NCI-H82 (cell line): ENCODE results near the gene BPIFB3.
A peak's percentile ranks its signal among the peaks of the same experiment; 100 is the strongest.
"Not testable (repeated sequence)": the region's sequence is repeated elsewhere in the genome, so short reads cannot be mapped to it uniquely, and the experiment has no call there.

Experiments used
- DNase-seq: peaks from one replicate; lab custom pipeline; 2025; lab: John Stamatoyannopoulos, UW

BPIFB3 gene

DNA sequence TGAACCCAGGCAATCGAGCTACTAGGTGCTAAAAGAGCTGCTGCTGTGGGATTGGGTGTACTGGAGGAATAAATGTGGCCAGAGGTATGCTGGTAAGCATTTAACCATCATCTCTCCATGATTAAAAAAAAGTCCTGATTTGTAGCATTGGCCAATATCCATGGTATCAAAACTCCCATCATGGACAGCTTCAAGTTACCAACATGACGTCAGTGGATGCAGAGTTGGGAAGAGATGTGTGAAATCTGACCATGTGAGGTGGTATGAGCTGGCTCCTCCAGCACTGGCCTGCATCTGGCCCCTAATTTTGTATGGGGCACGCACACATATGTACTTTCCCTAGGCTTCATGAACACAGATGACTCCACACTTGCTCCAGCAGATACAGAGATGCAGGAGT, 37.4 kb downstream of the BPIFB3 start:
- no peak for DNase-seq

DNA sequence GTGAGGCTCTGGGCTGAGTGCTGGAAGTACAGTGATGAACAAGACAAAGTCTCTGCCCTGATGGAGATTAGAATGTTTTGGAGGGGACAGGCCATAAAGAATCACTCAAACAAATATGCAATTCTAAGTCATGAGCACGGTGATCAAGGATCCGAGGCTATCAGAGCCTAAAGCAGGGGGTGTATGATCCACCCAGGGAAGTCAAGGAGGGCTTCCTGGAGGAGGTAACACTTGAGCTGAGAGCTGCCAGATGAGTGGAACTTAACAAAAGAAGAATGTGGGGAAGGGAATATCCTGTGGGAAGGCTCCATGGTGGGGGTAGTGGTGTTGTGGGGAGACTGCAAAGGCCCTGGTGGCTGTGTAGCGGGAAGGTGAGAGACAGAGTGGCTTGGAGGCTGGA, 38.0 kb downstream of the BPIFB3 start:
- DNase-seq = no peak

DNA sequence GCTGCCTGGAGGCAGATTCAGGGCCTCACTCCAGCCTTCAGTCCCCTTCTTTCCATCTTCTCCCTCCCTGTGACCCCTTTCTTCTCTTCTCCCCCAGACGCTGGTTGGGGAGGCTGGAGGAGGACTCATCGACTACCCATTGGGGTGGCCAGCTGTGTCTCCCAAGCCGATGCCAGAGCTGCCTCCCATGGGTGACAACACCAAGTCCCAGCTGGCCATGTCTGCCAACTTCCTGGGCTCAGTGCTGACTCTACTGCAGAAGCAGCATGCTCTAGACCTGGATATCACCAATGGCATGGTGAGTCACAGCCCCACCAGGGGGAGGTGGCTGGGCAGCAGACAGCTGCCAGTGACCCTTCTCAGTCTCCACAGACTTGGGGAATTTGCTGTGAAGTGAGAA, 38.7 kb downstream of the BPIFB3 start:
- DNase-seq = no peak

DNA sequence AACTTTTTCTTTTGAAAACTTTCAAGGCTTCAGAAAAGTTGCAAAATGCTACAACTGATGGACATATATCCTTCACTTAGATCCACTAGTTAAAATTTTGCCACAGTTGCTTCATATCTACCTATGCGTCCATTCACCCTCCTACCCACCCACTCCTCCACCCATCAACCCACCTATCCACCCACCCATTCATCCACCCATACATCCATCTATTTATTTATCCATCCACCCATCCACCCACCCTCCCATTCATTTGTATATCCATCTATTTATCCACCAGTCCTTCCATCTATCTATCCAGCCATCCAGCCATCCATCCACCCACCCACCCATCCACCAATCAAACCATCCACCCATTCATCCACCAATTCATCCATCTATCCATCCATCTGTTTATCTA, 39.4 kb downstream of the BPIFB3 start:
- no peak for DNase-seq

DNA sequence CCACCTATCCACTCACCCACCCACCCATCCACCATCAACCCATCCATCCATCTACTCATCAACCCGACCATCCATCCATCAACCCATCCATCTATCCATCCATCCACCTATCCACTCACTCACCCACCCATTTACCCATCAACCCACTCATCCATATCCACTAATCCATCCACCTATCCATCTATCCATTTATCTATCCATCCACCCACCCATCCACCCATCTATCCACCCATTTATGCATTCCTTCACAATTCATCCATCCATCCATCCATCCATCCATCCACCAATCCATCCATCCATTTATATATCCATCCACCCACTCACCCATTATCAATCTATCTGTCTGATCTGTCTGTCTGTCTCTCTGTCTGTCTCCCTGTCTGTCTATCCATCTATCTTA, 39.9 kb downstream of the BPIFB3 start:
- no peak for DNase-seq

DNA sequence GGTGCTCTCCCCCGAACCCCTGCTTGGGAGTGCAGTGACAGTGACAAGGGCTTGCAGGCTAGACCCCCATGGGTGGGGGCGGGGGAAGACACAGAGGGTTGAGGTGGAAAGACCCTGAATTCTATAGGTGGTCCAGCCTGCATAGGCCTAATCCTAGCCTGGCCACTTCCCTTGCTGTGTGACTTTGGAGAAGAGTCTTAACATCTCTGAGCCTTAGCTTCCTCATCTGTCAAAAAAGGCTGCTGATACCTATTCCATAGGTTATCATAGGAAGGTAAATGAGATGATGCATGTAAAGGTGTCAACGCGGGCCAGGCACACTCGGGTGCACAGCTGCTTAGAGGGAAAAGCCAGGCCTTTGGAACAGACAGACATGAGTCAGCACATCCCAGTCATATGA, 41.5 kb downstream of the BPIFB3 start:
- DNase-seq = no peak

DNA sequence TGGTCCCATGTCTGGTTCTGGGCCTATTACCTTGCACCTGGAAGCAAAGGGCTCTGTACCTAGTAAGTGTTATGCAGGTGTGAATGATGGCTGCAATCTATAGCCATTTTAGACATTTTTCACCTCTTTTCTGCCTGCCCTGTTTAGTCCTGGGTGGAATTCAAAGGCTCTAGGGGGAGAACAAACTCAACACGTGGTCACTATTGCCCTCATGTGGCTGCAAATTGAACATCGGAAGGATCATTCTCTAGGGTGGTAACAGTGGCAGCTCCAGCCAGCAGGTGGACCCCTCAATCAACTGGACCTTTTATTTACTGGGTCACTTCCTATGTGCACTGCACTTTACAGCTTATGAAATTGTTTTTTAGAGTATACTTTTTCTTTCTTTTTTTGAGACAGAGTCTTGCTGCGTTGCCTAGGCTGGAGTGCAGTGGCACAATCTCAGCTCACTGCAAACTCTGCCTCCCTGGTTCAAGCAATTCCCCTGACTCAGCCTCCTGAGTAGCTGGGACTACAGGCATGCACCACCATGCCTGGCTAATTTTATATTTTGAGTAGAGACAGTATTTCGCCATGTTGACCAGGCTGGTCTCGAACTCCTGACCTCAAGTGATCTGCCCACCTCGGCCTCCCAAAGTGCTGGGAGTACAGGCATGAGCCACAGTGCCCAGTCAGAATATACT, 42.3 kb downstream of the BPIFB3 start:
- DNase-seq = peak; percentile 89

DNA sequence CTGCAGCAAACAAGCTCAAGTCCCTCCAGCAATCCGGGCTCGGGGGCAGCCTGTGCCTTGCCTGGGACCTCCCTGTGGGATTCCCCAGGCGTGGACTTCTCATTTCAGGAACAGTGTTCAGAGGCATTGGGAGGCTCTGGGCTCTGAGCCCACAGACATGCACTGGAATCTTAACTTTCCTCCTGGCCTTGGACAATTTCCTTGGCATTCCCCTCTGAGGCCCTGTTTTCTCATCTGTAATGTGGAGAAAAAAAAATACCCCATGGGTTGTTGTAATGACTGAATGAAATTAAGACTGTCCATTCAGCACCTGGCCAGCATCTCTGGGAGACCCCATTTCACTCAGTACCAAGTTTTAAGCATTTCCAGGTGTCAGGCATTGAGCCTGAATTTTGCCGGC, 43.3 kb downstream of the BPIFB3 start:
- no peak for DNase-seq

DNA sequence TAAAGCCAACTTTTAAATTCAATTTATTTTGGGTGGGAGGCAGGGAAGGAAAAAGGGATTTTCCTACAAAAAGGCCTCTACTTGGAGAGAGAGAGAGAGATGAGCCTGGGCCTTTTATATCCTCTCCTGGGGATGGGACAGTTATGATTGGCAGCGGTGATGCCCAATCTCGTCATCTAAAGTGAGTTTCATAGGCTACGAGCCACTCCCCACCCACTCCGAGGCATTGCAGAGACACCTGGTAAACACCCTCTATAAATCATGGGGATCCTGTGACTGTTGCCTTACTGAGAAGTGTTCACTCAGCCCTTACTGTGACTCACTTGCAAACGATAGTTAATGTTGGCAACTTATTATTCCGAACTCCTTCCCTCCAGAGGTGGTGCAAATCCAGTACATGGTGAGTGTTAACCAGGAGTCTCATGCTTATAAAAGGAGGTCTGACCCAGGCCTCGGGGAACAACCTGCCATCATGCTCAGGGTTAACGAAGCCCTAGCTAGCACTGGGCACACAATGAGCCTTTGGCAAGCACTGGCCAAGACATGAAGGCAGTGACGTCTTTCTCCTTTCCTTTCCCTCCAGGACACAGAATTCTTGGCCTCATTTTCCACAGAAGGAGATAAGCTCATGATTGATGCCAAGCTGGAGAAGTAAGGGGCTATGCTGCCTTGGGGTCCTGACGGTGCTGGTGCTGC, 46.3 kb downstream of the BPIFB3 start:
- no peak for DNase-seq

DNA sequence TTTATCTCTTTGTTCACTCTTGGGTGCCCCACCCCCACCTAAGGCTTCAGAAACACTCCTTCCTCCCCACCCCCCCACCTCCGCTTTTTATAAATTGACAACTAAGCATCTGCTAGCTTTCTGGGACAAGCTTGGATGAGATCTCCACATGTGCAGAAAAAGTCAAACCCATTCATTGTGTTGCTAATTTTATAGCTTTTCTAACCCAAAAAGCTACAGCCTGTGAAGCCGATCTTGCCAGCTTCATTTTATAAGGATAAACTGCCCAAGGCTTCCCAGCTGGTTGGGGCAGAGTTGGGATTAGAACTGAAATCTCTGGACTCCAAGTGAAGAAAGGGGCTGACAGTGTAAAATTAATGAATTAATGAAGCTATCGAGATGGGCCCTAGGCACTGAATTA, 49.9 kb downstream of the BPIFB3 start:
- no peak for DNase-seq

DNA sequence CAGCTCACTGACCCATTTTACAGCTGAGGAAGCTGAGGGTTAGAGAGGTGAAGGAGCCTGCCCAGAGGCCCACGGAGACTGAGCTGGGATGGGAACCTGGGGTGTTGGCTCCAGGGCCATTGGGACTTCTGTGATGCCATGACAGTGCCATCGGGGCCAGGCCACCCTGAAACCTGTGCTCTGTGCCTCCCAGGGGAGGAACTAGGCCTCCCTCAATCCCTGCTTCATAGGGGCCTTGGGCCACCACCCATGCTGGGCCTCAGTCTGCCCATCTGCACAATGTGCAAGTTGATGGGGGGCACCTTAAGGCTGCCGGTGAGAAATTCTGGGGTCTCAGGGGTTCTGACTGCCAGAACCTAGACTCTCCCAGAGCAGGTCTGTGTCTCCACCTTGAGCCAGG, 50.6 kb downstream of the BPIFB3 start:
- no peak for DNase-seq

DNA sequence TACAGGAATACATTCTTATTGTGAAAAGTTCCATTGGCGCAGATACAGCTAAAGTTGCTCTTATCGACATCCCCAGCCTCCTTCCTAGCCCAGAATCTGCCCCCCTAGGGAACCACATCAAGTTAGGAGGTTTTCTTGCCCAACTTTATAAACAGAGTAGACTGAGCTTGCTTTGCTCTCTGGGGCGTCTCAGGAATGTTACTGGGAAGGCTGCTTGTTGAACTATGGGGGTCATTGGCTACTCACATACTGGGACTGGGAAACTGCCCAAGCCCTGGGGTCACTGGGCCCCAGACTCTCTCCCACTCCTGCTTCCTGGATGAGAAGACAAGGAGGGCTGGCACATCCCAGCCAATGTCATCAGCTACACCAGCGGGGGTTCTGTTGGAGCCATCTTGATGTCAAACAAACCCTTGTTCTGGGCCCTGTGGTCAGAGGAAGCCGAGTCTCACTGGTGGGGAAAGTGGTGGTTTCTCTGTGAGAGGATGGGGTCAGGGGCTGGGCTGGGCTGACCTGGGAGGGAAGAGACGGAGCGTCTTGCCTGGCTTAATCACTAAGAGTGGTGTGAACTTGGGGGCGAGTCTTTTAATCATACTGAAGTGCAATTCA, 51.7 kb downstream of the BPIFB3 start:
- no peak for DNase-seq

DNA sequence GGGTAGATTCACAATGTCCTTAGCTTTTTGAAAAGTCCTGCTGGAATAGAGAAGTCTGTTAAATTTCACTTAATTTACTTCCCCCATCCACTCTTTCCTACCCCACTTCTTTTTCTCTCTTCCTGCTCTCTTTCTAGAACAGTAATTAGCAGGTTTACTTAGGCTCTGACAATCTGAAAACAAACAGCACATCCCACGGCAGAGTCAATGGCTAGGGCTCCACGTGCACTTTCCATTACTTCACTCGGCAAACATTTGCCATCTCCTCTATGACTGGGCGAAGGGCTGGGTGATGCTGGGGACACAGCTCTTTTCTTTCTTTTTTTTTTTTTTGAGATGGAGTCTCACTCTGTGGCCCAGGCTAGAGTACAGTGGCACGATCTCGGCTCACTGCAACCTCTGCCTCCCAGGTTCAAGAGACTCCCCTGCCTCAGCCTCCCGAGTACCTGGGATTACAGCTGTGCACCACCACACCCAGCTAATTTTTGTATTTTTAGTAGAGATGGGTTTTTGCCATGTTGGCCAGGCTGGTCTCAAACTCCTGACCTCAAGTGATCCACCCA, 52.4 kb downstream of the BPIFB3 start:
- DNase-seq = not testable (repeated sequence)

DNA sequence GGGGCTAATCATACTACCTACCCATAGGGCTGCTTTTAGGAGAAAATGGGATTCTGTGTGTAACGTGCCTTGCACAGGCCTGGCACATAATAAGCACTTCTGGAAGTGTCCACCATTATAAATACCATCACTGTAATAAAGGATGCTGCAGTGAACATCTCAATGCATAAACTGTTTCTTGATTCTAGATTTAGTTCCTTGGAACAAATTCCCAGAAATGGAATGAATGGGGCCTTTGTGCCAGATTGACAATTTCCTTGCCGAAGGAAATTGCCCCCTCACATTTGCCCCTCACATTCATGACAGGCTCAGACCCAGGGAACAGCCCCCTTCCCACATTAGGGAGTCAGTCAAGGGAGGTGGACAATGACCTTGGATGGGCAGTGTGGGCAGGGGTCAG, 55.0 kb downstream of the BPIFB3 start:
- DNase-seq = no peak

DNA sequence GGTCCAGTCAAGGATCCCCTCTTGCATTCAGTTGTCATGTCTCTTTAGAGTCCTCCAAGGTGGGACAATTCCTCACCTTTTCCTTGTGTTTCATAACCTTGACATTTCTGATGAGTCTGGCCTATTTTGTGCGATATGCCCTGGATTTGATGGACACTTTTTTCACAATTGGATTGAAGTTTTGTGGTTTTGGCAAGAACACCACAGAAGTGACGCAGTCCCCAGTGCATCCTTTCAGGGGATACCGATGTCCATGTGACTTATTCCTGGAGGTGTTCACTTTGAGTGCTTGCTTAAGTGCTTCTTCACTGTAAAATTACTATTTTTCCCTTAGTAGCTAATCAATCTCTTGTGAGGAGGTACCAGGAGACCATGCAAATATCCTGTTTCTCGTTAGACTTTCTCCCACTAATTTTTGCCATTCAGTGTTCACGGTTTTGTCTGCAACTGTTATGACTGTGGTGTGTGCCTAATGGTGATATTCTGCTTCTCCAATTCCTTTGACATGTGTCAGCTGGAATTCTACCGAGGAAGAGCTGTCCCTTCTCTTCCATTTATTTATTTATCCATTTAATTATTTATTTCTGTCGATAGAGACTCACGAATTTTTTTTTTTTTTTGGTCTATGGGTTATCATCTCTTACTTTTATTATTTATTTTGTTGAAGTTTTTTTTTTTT, 56.6 kb downstream of the BPIFB3 start:
- DNase-seq = no peak

DNA sequence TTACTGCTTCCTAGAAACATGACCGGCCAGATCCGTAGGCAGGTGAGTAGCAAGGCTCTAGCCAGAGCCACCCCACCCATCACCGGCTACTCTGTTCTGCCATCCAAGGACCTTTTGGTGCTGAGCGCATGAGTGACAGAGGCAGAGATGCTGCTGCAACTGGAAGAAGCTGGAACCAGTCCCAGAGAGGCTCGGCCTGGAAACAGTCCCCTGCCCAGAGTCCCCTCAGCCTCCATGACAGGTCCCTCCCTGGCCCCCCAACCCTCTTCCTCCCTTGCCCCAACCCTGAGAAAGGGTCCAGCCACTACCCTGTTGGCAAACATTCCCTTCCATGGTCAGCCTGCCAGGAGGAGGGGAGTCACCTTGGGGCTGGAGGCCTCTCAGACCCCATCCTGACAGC, 57.6 kb downstream of the BPIFB3 start:
- no peak for DNase-seq

DNA sequence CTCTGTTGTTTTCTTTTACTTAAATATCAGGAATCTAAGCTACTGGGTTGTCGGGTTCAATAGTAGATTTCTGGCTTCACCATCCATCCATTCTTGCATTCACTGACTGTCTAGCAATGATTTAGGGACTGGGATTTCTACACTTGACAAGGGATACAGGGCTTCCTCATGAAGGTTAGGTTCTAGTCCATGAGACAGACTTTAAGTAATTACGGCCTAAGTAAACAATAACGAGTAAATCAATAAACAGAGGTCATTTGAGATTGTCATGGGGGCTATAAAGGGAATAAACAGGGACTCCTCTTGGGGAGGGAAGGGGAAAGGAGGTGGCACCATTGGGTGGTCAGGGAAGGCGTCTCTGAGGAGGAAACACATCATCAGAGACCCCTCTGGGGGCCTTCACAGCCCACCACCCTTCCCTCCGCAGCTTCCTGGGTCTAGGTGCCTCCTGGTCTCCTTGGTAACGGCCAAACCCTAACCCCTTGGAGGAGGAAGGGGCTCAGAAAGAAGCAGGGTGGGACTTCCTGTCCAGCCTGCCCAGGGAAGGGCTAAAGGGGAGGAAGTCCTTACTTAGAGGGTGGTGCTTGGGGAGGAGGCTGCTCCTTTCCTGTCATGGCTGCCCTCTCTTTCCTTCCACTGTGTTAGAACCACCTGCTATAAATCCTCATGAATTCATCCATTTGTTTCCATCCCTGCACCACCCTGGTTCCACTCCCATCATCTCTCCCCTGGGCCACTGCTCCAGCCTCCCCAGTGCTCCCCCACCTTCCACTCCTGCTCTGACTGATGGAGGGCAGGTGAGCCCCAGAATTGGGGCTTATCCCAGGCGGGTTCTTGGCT, 59.1 kb downstream of the BPIFB3 start:
- DNase-seq = no peak

DNA sequence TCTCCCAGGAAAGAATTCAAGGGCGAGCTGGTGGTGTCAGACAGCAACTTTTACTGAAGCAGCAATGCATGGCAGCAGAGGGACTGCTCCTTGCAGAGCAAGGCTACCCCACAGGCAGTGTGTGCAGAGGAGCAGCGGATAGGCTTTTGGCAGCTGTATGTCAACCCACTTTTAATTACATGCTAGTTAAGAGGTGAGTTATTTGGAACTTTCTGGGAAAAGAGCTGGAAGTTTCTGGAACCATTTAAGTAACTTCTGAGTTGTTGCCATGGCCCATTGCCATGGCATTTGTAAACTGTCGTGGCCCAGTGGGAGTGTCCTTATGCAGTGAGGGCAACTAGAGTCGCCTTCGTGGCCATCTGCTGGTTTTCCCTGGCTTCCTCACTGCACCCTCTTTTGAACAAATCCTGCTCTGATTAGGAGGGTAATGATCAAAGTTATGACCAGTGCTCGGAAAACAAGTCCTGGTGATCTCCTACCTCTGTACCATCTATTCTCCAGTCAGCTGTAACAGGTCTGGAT, 59.7 kb downstream of the BPIFB3 start:
- DNase-seq = no peak

DNA sequence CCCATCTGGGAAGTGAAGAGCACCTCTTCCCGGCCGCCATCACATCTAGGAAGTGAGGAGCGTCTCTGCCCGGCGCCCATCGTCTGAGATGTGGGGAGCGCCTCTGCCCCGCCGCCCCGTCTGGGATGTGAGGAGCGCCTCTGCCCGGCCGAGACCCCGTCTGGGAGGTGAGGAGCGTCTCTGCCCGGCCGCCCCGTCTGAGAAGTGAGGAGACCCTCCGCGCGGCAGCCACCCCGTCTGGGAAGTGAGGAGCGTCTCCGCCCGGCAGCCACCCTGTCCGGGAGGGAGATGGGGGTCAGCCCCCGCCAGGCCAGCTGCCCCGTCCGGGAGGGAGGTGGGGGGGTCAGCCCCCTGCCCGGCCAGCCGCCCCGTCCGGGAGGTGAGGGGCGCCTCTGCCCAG, 61.8 kb downstream of the BPIFB3 start:
- not testable (repeated sequence) for DNase-seq

DNA sequence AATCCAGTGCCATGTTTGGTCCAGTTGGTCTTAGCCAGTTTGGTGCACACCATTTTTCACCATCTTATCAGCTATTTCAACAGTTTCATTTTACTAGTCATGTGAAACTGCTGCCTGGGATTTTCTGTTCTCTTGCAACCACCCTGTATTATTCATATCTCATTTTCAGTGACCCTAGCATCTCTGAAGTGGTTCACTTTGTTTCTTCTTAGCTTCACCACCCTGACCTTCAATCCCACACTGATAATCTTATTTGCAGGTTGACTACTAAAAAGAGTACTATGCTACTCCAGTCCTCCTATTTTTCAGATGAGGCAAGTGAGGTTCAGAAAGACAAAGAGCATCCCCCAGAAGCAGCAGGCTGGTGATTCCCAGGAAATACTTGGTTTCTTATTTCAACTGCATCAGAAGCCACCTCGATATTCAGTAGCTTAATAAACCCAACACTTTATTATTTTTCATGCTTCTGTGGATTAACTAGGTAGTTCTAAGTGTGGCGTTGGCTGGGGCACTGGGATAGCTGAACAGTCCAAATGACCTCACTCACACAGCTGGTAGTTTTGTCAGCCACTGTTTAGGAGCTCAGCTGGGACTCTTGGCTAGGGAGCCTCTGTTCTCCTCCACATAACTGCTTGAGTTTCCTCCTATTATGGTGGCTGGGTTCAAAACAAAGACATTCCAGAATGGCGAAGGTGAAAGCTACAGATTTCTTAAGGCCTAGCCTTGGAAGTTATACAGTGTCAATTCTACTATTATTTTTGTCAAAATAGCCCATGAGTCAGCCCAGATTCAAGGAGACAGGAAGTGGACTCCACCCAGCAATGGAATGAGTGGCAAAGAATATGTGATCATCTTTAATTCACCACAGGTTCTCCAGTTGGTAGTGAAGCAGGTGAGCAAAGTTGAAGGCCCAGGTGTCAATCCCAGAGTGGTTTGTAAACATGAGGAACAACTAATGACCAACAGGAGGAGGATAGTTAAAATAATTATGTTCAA, 66.3 kb downstream of the BPIFB3 start:
- DNase-seq = no peak
